Neuronal stem cell (in vitro differentiated cells): ENCODE measurements around the gene TMEM132D.

Experiments
- DNase-seq: peaks from one replicate; pipeline ENCODE4 v3.0.0-alpha.2; 2013; ENCODE audit warnings: low spot score
- H2AFZ ChIP-seq: one replicate; pipeline ENCODE4 v1.6.1; 2013; ENCODE audit warnings: mild to moderate bottlenecking, low read length, inconsistent platforms
- H2AK5ac ChIP-seq: 2 replicates; pipeline ENCODE4 v1.6.1; 2013; ENCODE audit warnings: low read depth, mild to moderate bottlenecking, inconsistent platforms, low read length, moderate library complexity, mixed read lengths
- H2BK120ac ChIP-seq: 2 replicates; pipeline ENCODE4 v1.6.1; 2013; ENCODE audit warnings: low read depth, mild to moderate bottlenecking, inconsistent platforms, low read length, moderate library complexity, mixed read lengths
- H2BK12ac ChIP-seq: one replicate; pipeline ENCODE4 v1.6.1; 2013; ENCODE audit warnings: low read length, inconsistent platforms
- H2BK15ac ChIP-seq: 2 replicates; pipeline ENCODE4 v1.6.1; 2013; ENCODE audit warnings: mild to moderate bottlenecking, low read length, inconsistent platforms, mixed read lengths
- H2BK5ac ChIP-seq: one replicate; pipeline ENCODE4 v1.6.1; 2013; ENCODE audit warnings: inconsistent platforms, mild to moderate bottlenecking, low read length, moderate library complexity
- H3K14ac ChIP-seq: one replicate; pipeline ENCODE4 v1.6.1; 2013; ENCODE audit warnings: low read length, inconsistent platforms
- H3K18ac ChIP-seq: 2 replicates; pipeline ENCODE4 v1.6.1; 2013; ENCODE audit warnings: low read length, inconsistent platforms
- H3K23ac ChIP-seq: 2 replicates; pipeline ENCODE4 v1.6.1; 2013; ENCODE audit warnings: low read depth, mild to moderate bottlenecking, mixed read lengths, low read length, inconsistent platforms; ENCODE audit not compliant: poor library complexity
- H3K27ac ChIP-seq: replicated peaks from 3 replicates; pipeline ENCODE4 v1.5.1; 2013; ENCODE audit warnings: low read length, inconsistent platforms
- H3K27me3 ChIP-seq, 3 experiments: 2 replicates each; pipeline ENCODE4 v1.6.1; 2013; ENCODE audit warnings: low read length in 3 of 3, mild to moderate bottlenecking in 2 of 3, inconsistent platforms in 1 of 3, low read depth in 1 of 3, mixed read lengths in 1 of 3, moderate library complexity in 1 of 3; ENCODE audit not compliant: control insufficient read depth in 3 of 3, insufficient read depth in 3 of 3
- H3K36me3 ChIP-seq, 2 donors: replicated peaks in 1 of 2; 2 replicates each; pipeline ENCODE4 v1.6.1; 2013; ENCODE audit warnings: low read length in 2 of 2; ENCODE audit not compliant: control insufficient read depth in 2 of 2, insufficient read depth in 2 of 2
- H3K4ac ChIP-seq: 2 replicates; pipeline ENCODE4 v1.6.1; 2013; ENCODE audit warnings: inconsistent platforms, mild to moderate bottlenecking, low read length, moderate library complexity
- H3K4me1 ChIP-seq, 2 donors: 1 replicate in 1 of 2; 2 replicates in 1 of 2; pipeline ENCODE4 v1.6.1; 2013; ENCODE audit warnings: low read length in 2 of 2, low read depth in 1 of 2; ENCODE audit not compliant: control insufficient read depth in 2 of 2, insufficient read depth in 1 of 2
- H3K4me2 ChIP-seq: one replicate; pipeline ENCODE4 v1.6.1; 2013; ENCODE audit warnings: mild to moderate bottlenecking, low read length, inconsistent platforms; ENCODE audit not compliant: insufficient read depth, poor library complexity, severe bottlenecking
- H3K4me3 ChIP-seq, 2 donors: 2 replicates each; pipeline ENCODE4 v1.5.1; 2013; ENCODE audit warnings: low read length in 2 of 2, mild to moderate bottlenecking in 2 of 2, inconsistent platforms in 1 of 2, moderate library complexity in 1 of 2
- H3K79me1 ChIP-seq: one replicate; pipeline ENCODE4 v1.6.1; 2013; ENCODE audit warnings: low read depth, mild to moderate bottlenecking, inconsistent platforms, low read length, moderate library complexity
- H3K9ac ChIP-seq: one replicate; pipeline ENCODE4 v1.6.1; 2013; ENCODE audit warnings: mild to moderate bottlenecking, low read depth, low read length, inconsistent platforms; ENCODE audit not compliant: poor library complexity
- H3K9me3 ChIP-seq, 2 donors: replicated peaks in 1 of 2; 2 replicates each; pipeline versions ENCODE3 to v1.6.1; 2013; ENCODE audit warnings: low read length in 2 of 2, mild to moderate bottlenecking in 2 of 2, inconsistent platforms in 1 of 2, low read depth in 1 of 2, mixed read lengths in 1 of 2, moderate library complexity in 1 of 2; ENCODE audit not compliant: control insufficient read depth in 2 of 2, insufficient read depth in 1 of 2
- H4K8ac ChIP-seq: one replicate; pipeline ENCODE4 v1.6.1; 2013; ENCODE audit warnings: low read depth, mild to moderate bottlenecking, inconsistent platforms, low read length, moderate library complexity
- H4K91ac ChIP-seq: one replicate; pipeline ENCODE4 v1.6.1; 2013; ENCODE audit warnings: low read length, low read depth, mild to moderate bottlenecking, inconsistent platforms; ENCODE audit not compliant: poor library complexity
- WGBS, 2 donors: extraction: QIAGEN DNeasy Blood & Tissue Kit; methylation state at CpG; one replicate each; pipeline ENCODE4 v1.1.7; 2013; ENCODE audit warnings: missing lambda C conversion rate in 2 of 2, mixed read lengths in 1 of 2; ENCODE audit not compliant: insufficient read length in 2 of 2, insufficient replicate concordance in 1 of 2; ENCODE audit errors: extremely low coverage in 2 of 2; 5-methylcytosine and 5-hydroxymethylcytosine counted together

Gene TMEM132D

GRCh38 chr12:129909051-129910020, 5.5 kb upstream of the TMEM132D start:
- H2BK120ac ChIP-seq, result no peak overlapping the region
- no peak overlapping the region for H3K4ac ChIP-seq
- no peak overlapping the region for H2BK15ac ChIP-seq
- H3K27ac ChIP-seq, result no peak overlapping the region
- H3K4me1 ChIP-seq, result peaks cover 0 to 2% of the 10 kb centered on the region in 2 donors
- peak overlapping the region in 1 of 2 donors; percentile 42 for H3K4me3 ChIP-seq
- peaks cover 0 to 38% (median 24%) of the 10 kb centered on the region in 3 experiments for H3K27me3 ChIP-seq
- H3K14ac ChIP-seq, result no peak overlapping the region
- no peak overlapping the region for H4K8ac ChIP-seq
- H2AK5ac ChIP-seq, result no peak overlapping the region
- no peak overlapping the region for H2BK5ac ChIP-seq
- no peak overlapping the region for H4K91ac ChIP-seq
- DNase-seq, result no peak
- H3K9ac ChIP-seq, result no peak overlapping the region
- H2AFZ ChIP-seq, result no peak overlapping the region
- no CpG with 5 or more reads among the region's 22 CpGs for WGBS, 2 donors
- no peaks in the 10 kb centered on the region for H3K79me1 ChIP-seq
- no peaks in the 10 kb centered on the region for H3K36me3 ChIP-seq
- no peak overlapping the region for H3K18ac ChIP-seq
- no peak overlapping the region for H2BK12ac ChIP-seq
- no peak overlapping the region for H3K4me2 ChIP-seq
- H3K9me3 ChIP-seq, result no peaks in the 10 kb centered on the region
- H3K23ac ChIP-seq, result no peak overlapping the region

GRCh38 chr12:129903092-129903945, 506 bp downstream of the TMEM132D start:
- Histone ChIP-seq H3K27ac (no peak overlapping the region), H3K9me3 (no peaks in the 10 kb centered on the region), H3K23ac (peak overlapping the region; percentile 82), H2AFZ (peak overlapping the region; percentile 45), H3K14ac (no peak overlapping the region), H2BK15ac (peak overlapping the region; percentile 7), H2AK5ac (no peak overlapping the region), H3K4me3 (peak overlapping the region in 1 of 2 donors; percentile 77), H3K36me3 (no peaks in the 10 kb centered on the region), H4K91ac (no peak overlapping the region), H3K18ac (peak overlapping the region; percentile 55), H3K9ac (peak overlapping the region; percentile 54), H2BK12ac (no peak overlapping the region), H3K79me1 (no peaks in the 10 kb centered on the region), H2BK5ac (no peak overlapping the region), H3K4ac (no peak overlapping the region), H3K4me1 (peaks cover 0 to 8% of the 10 kb centered on the region in 2 donors), H3K27me3 (peaks cover 15 to 77% (median 58%) of the 10 kb centered on the region in 3 experiments), H4K8ac (no peak overlapping the region), H2BK120ac (no peak overlapping the region), H3K4me2 (peak overlapping the region; percentile 97)
- peak; percentile 6 for DNase-seq
- whole genome bisulfite sequencing, 2 donors, result no CpG with 5 or more reads among the region's 93 CpGs

DNA sequence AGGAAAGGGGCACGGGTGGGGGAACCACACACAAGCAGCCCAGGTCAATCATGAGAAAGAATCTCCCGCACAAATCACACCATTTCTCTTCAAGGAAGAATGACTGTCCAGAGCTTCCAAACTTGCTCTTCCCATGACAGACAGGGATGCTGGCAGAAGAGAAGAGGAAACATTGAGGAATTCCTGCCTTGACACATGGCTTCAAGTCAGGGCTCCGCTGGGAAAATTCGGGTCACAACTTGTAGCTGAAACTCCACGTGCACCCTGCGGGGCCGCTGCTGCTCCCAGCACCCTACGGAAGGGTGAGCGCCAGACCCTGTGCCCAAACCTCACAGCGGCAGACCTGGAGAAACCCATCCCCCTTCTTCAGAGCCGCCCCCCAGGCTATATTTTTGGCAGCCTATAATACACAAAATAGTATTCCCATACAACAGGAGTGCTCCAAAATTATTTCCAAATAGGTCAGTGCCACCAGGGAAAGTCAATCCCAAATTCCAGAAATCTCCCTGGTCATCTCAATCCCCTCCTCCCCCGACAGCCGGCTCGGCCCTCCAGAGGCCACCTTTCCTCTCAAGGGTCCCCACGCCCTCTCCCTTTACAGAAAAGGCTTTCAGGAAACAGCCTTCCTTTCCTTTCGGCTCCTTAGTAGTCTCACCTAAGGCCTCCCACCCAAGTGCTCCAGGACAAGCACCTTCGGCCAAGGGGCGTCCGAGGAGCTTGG, 1.3 kb downstream of the TMEM132D start:
- H3K4me1 ChIP-seq, result peaks cover 0 to 8% of the 10 kb centered on the region in 2 donors
- H2AFZ ChIP-seq, result peak overlapping the region; percentile 45
- H2BK5ac ChIP-seq, result no peak overlapping the region
- H3K79me1 ChIP-seq, result no peaks in the 10 kb centered on the region
- H2BK120ac ChIP-seq, result no peak overlapping the region
- H4K91ac ChIP-seq, result no peak overlapping the region
- WGBS, 2 donors, result no CpG with 5 or more reads among the region's 19 CpGs
- peaks cover 15 to 69% (median 58%) of the 10 kb centered on the region in 3 experiments for H3K27me3 ChIP-seq
- DNase-seq, result no peak
- peak overlapping the region; percentile 55 for H3K18ac ChIP-seq
- H4K8ac ChIP-seq, result no peak overlapping the region
- H2BK12ac ChIP-seq, result no peak overlapping the region
- peak overlapping the region; percentile 7 for H2BK15ac ChIP-seq
- no peaks in the 10 kb centered on the region for H3K36me3 ChIP-seq
- no peak overlapping the region for H3K14ac ChIP-seq
- H3K9ac ChIP-seq, result peak overlapping the region; percentile 54
- H3K4me3 ChIP-seq, result peak overlapping the region in 1 of 2 donors; percentile 77
- no peak overlapping the region for H2AK5ac ChIP-seq
- no peaks in the 10 kb centered on the region for H3K9me3 ChIP-seq
- H3K4ac ChIP-seq, result no peak overlapping the region
- H3K4me2 ChIP-seq, result peak overlapping the region; percentile 97
- no peak overlapping the region for H3K27ac ChIP-seq
- peak overlapping the region; percentile 82 for H3K23ac ChIP-seq
